ENCODE data around the gene RSL24D1.

Gene RSL24D1

DNA sequence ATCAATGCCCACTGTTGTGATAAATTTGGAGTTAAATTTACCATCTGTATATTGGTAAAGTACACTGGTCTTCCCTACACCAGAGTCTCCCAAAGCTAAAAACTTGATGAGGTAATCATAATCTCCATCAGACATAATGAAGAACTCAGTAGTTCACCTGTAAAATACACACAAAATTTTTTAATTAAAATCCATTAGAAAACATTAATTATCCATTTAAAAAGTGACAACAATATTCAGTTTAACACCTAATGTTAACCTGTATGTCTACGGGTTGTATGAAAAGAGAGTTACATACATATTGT lies 38.0 kb upstream of the RSL24D1 start:
- TF ChIP-seq, protein P1, sequence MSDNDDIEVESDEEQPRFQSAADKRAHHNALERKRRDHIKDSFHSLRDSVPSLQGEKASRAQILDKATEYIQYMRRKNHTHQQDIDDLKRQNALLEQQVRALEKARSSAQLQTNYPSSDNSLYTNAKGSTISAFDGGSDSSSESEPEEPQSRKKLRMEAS (IDR thresholded peaks at IDR 0.05), result no peak
- no peak for TF ChIP-seq TEAD4 (IDR thresholded peaks at IDR 0.05)
- no peak for TF ChIP-seq YY1 (IDR thresholded peaks at IDR 0.05; ENCODE audit: low read depth)
- no peak for TF ChIP-seq TCF12 (IDR thresholded peaks at IDR 0.05; ENCODE audit: low read depth)
- no peak for TF ChIP-seq ZBTB7A (IDR thresholded peaks at IDR 0.05; ENCODE audit: low read depth)
- TF ChIP-seq CREB1 (IDR thresholded peaks at IDR 0.05; ENCODE audit: low read depth), result no peak
- no peak for TF ChIP-seq RAD21 (IDR thresholded peaks at IDR 0.05; ENCODE audit: low read depth)
- no peak for TF ChIP-seq EP300 (IDR thresholded peaks at IDR 0.05; ENCODE audit: borderline replicate concordance)
- no peak for TF ChIP-seq EGR1 (IDR thresholded peaks at IDR 0.05)
- TF ChIP-seq REST (IDR thresholded peaks at IDR 0.05; ENCODE audit: low read depth), result no peak
- TF ChIP-seq NFIC (IDR thresholded peaks at IDR 0.05), result no peak
- TF ChIP-seq FOXM1 (IDR thresholded peaks at IDR 0.05; ENCODE audit: borderline replicate concordance, low read depth), result no peak
- TF ChIP-seq TAF1 (IDR thresholded peaks at IDR 0.05; ENCODE audit: low read depth), result no peak
- no peak for TF ChIP-seq USF1 (IDR thresholded peaks at IDR 0.05)
- TF ChIP-seq CEBPB (IDR thresholded peaks at IDR 0.05), result no peak

GRCh38 chr15:55234104-55234799 lies 37.5 kb upstream of the RSL24D1 start:
- no peak for TF ChIP-seq ZBTB7A (IDR thresholded peaks at IDR 0.05; ENCODE audit: low read depth)
- TF ChIP-seq, protein P1 (IDR thresholded peaks at IDR 0.05), result no peak
- TF ChIP-seq USF1 (IDR thresholded peaks at IDR 0.05), result no peak
- TF ChIP-seq CREB1 (IDR thresholded peaks at IDR 0.05; ENCODE audit: low read depth), result no peak
- no peak for TF ChIP-seq FOXM1 (IDR thresholded peaks at IDR 0.05; ENCODE audit: borderline replicate concordance, low read depth)
- no peak for TF ChIP-seq TAF1 (IDR thresholded peaks at IDR 0.05; ENCODE audit: low read depth)
- no peak for TF ChIP-seq REST (IDR thresholded peaks at IDR 0.05; ENCODE audit: low read depth)
- TF ChIP-seq TEAD4 (IDR thresholded peaks at IDR 0.05), result no peak
- no peak for TF ChIP-seq EP300 (IDR thresholded peaks at IDR 0.05; ENCODE audit: borderline replicate concordance)
- no peak for TF ChIP-seq NFIC (IDR thresholded peaks at IDR 0.05)
- no peak for TF ChIP-seq YY1 (IDR thresholded peaks at IDR 0.05; ENCODE audit: low read depth)
- no peak for TF ChIP-seq RAD21 (IDR thresholded peaks at IDR 0.05; ENCODE audit: low read depth)
- no peak for TF ChIP-seq TCF12 (IDR thresholded peaks at IDR 0.05; ENCODE audit: low read depth)
- no peak for TF ChIP-seq CEBPB (IDR thresholded peaks at IDR 0.05)
- no peak for TF ChIP-seq EGR1 (IDR thresholded peaks at IDR 0.05)

GRCh38 chr15:55231455-55231854 lies 34.7 kb upstream of the RSL24D1 start:
- no peak for TF ChIP-seq EGR1 (IDR thresholded peaks at IDR 0.05)
- TF ChIP-seq, protein P1 (IDR thresholded peaks at IDR 0.05), result no peak

DNA sequence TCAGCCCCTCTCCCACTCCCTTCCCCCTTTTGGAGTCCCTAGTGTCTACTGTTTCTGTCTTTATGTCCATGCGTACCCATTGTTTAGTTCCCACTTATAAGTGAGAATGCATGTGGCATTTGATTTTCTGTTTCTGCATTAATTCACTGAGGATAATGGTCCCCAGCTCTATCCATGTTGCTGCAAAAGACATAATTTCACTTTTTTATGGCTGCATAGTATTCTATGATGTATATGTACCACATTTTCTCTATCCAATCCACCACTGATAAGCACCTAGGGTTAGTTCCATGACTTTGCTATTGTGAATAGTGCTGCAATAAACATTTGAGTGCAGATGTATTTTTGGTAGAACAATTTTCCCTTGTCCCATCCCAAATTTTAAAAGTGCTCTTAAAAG lies 34.2 kb upstream of the RSL24D1 start:
- TF ChIP-seq, protein P1 (IDR thresholded peaks at IDR 0.05), result no peak
- no peak for TF ChIP-seq EP300 (IDR thresholded peaks at IDR 0.05; ENCODE audit: borderline replicate concordance)
- no peak for TF ChIP-seq RAD21 (IDR thresholded peaks at IDR 0.05; ENCODE audit: low read depth)
- TF ChIP-seq TEAD4 (IDR thresholded peaks at IDR 0.05), result no peak
- no peak for TF ChIP-seq TAF1 (IDR thresholded peaks at IDR 0.05; ENCODE audit: low read depth)
- no peak for TF ChIP-seq FOXM1 (IDR thresholded peaks at IDR 0.05; ENCODE audit: borderline replicate concordance, low read depth)

DNA sequence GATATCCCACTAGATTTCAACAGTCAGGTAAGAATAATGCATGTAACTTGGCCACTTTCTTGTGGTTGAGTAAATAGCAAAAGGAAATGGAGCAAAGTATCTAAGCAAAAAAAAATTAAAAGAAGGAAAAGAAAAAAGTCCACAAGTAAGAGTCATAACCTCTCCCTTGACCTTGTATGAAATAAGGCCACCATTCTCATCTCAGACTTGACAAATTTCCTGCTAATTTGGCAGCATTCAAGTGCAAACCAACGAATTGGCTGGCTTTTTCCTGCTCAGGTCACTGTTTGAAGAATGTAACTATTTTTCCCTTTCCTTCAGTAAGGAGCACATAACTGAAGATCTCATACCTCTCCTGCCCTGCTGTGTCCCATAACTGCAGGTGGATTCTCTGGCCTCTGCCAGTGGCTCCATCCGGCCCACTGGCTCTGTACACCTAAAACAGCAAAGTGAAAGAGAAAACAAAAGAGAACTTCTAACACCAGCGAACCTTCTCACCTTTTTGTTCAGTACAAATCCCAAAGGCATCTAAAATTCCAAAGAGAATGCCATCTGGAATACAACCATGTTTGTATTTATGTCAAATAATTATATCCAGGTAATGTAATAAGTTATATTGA lies 33.4 kb upstream of the RSL24D1 start:
- TF ChIP-seq USF1 (IDR thresholded peaks at IDR 0.05) (no peak), FOXM1 (IDR thresholded peaks at IDR 0.05; ENCODE audit: borderline replicate concordance, low read depth) (no peak), ZBTB7A (IDR thresholded peaks at IDR 0.05; ENCODE audit: low read depth) (no peak), CREB1 (IDR thresholded peaks at IDR 0.05; ENCODE audit: low read depth) (no peak), TEAD4 (IDR thresholded peaks at IDR 0.05) (no peak), CEBPB (IDR thresholded peaks at IDR 0.05) (no peak), RAD21 (IDR thresholded peaks at IDR 0.05; ENCODE audit: low read depth) (no peak), TAF1 (IDR thresholded peaks at IDR 0.05; ENCODE audit: low read depth) (no peak), REST (IDR thresholded peaks at IDR 0.05; ENCODE audit: low read depth) (no peak), TCF12 (IDR thresholded peaks at IDR 0.05; ENCODE audit: low read depth) (no peak), EP300 (IDR thresholded peaks at IDR 0.05; ENCODE audit: borderline replicate concordance) (no peak), EGR1 (IDR thresholded peaks at IDR 0.05) (no peak), NFIC (IDR thresholded peaks at IDR 0.05) (no peak), YY1 (IDR thresholded peaks at IDR 0.05; ENCODE audit: low read depth) (no peak)
- TF ChIP-seq, protein P1 (IDR thresholded peaks at IDR 0.05), result no peak

All from Ishikawa (cell line).